ENCODE measurements around the gene FAM72A. TPM values are rescaled to one million over a fixed set of nuclear protein-coding genes. Genes with fewer than 3 reads are reported as not detected.
"Not testable (repeated sequence)": the region's sequence is repeated elsewhere in the genome, so short reads cannot be mapped to it uniquely, and the experiment has no call there.

The FAM72A gene
- total and polyA plus RNA-seq, 4 experiments from 2014 or later, result 0.29 to 1.4 (median 1.00) TPM; not detected in 1

- H3K4me1 Mint-ChIP-seq; H3K36me3 ChIP-seq (ENCODE audit: insufficient read depth, low read length); H3K9me3 ChIP-seq (ENCODE audit: control insufficient read depth in 1 of 2, low read length in 2 of 2); H3K36me3 Mint-ChIP-seq; CTCF ChIA-PET (ENCODE audit: partially characterized antibody); H3K27ac Mint-ChIP-seq; intact Hi-C loops (cut with micrococcal nuclease); H3K9me3 Mint-ChIP-seq; H3K27me3 ChIP-seq (ENCODE audit: insufficient read depth, low read length); POLR2A ChIA-PET (ENCODE audit: partially characterized antibody); H3K4me1 ChIP-seq (ENCODE audit: insufficient read depth, low read length); H3K27ac ChIP-seq (ENCODE audit: low read depth, low read length); H3K4me3 Mint-ChIP-seq; H3K27me3 Mint-ChIP-seq; H3K4me3 ChIP-seq (ENCODE audit: low read length in 2 of 2): not testable (repeated sequence)
- peak in 1 of 5 donors; percentile 7 for DNase-seq
Observed at GRCh38 chr1:206205569-206205968, 2.9 kb upstream of the FAM72A start.

GRCh38 chr1:206204871-206205270, 2.2 kb upstream of the FAM72A start:
- peak overlapping the region in 1 of 7 donors; percentile 53 for H3K27ac Mint-ChIP-seq
- H3K36me3 Mint-ChIP-seq; H3K4me1 ChIP-seq (ENCODE audit: insufficient read depth, low read length); H3K27me3 Mint-ChIP-seq; H3K9me3 Mint-ChIP-seq; H3K27me3 ChIP-seq (ENCODE audit: insufficient read depth, low read length); POLR2A ChIA-PET (ENCODE audit: partially characterized antibody); CTCF ChIA-PET (ENCODE audit: partially characterized antibody); H3K27ac ChIP-seq (ENCODE audit: low read depth, low read length); H3K4me1 Mint-ChIP-seq; H3K36me3 ChIP-seq (ENCODE audit: insufficient read depth, low read length); H3K9me3 ChIP-seq (ENCODE audit: control insufficient read depth in 1 of 2, low read length in 2 of 2); intact Hi-C loops (cut with micrococcal nuclease): not testable (repeated sequence)
- peak overlapping the region; percentile 54 to 91 (median 86) for H3K4me3 Mint-ChIP-seq
- peak overlapping the region in 1 of 2 donors; percentile 24 for H3K4me3 ChIP-seq (ENCODE audit: low read length in 2 of 2)
- DNase-seq, result peak in 2 of 5 donors; percentile 10 to 29

- POLR2A ChIA-PET (ENCODE audit: partially characterized antibody); H3K36me3 ChIP-seq (ENCODE audit: insufficient read depth, low read length); H3K27me3 ChIP-seq (ENCODE audit: insufficient read depth, low read length); H3K27ac ChIP-seq (ENCODE audit: low read depth, low read length); H3K27me3 Mint-ChIP-seq; H3K9me3 Mint-ChIP-seq; H3K27ac Mint-ChIP-seq; CTCF ChIA-PET (ENCODE audit: partially characterized antibody); H3K4me1 Mint-ChIP-seq; H3K36me3 Mint-ChIP-seq; H3K4me3 ChIP-seq (ENCODE audit: low read length in 2 of 2); H3K4me1 ChIP-seq (ENCODE audit: insufficient read depth, low read length); H3K9me3 ChIP-seq (ENCODE audit: control insufficient read depth in 1 of 2, low read length in 2 of 2); intact Hi-C loops (cut with micrococcal nuclease): not testable (repeated sequence)
- peak in 1 of 5 donors; percentile 4 for DNase-seq
- peak overlapping the region; percentile 44 to 76 (median 66) for H3K4me3 Mint-ChIP-seq
Observed at GRCh38 chr1:206204159-206204511, 1.5 kb upstream of the FAM72A start.

GRCh38 chr1:206203364-206204158, 922 bp upstream of the FAM72A start, which contains the start of gene SRGAP2:
Gene SRGAP2, plus strand, starts transcription at chr1:206203541. Its CDS starts 2,430 bp downstream, at chr1:206205971.
- peak within 1 kb of the TSS in 6 of 7 donors; percentile 42 to 90 (median 69) for H3K27ac Mint-ChIP-seq
- H3K36me3 ChIP-seq (ENCODE audit: insufficient read depth, low read length); POLR2A ChIA-PET (ENCODE audit: partially characterized antibody); H3K27me3 ChIP-seq (ENCODE audit: insufficient read depth, low read length); CTCF ChIA-PET (ENCODE audit: partially characterized antibody); H3K9me3 ChIP-seq (ENCODE audit: control insufficient read depth in 1 of 2, low read length in 2 of 2); H3K27me3 Mint-ChIP-seq; H3K9me3 Mint-ChIP-seq; H3K4me1 ChIP-seq (ENCODE audit: insufficient read depth, low read length); H3K4me1 Mint-ChIP-seq; H3K36me3 Mint-ChIP-seq; intact Hi-C loops (cut with micrococcal nuclease): not testable (repeated sequence)
- Histone ChIP-seq H3K4me3 (ENCODE audit: low read length in 2 of 2) (peak within 1 kb of the TSS in 1 of 2 donors; percentile 47), H3K27ac (ENCODE audit: low read depth, low read length) (peak within 1 kb of the TSS; percentile 31)
- H3K4me3 Mint-ChIP-seq, result peak within 1 kb of the TSS; percentile 78 to 89 (median 86)
- DNase-seq, result peak in 3 of 5 donors; percentile 63 to 67 (median 64)

- POLR2A ChIA-PET (ENCODE audit: partially characterized antibody); H3K9me3 ChIP-seq (ENCODE audit: control insufficient read depth in 1 of 2, low read length in 2 of 2); H3K4me1 Mint-ChIP-seq; H3K27me3 ChIP-seq (ENCODE audit: insufficient read depth, low read length); DNase-seq; H3K4me3 Mint-ChIP-seq; H3K36me3 ChIP-seq (ENCODE audit: insufficient read depth, low read length); CTCF ChIA-PET (ENCODE audit: partially characterized antibody); H3K27ac ChIP-seq (ENCODE audit: low read depth, low read length); H3K9me3 Mint-ChIP-seq; H3K4me1 ChIP-seq (ENCODE audit: insufficient read depth, low read length); H3K27ac Mint-ChIP-seq; H3K36me3 Mint-ChIP-seq; H3K4me3 ChIP-seq (ENCODE audit: low read length in 2 of 2); intact Hi-C loops (cut with micrococcal nuclease); H3K27me3 Mint-ChIP-seq: not testable (repeated sequence)
Observed at GRCh38 chr1:206196748-206197424, 5.8 kb downstream of the FAM72A start.

GRCh38 chr1:206195182-206195581, 7.5 kb downstream of the FAM72A start:
- H3K27ac Mint-ChIP-seq; H3K9me3 Mint-ChIP-seq; H3K36me3 ChIP-seq (ENCODE audit: insufficient read depth, low read length); intact Hi-C loops (cut with micrococcal nuclease); H3K4me1 Mint-ChIP-seq; H3K4me3 ChIP-seq (ENCODE audit: low read length in 2 of 2); H3K4me1 ChIP-seq (ENCODE audit: insufficient read depth, low read length); H3K27me3 Mint-ChIP-seq; H3K4me3 Mint-ChIP-seq; H3K9me3 ChIP-seq (ENCODE audit: control insufficient read depth in 1 of 2, low read length in 2 of 2); H3K27me3 ChIP-seq (ENCODE audit: insufficient read depth, low read length); H3K36me3 Mint-ChIP-seq; H3K27ac ChIP-seq (ENCODE audit: low read depth, low read length); POLR2A ChIA-PET (ENCODE audit: partially characterized antibody); CTCF ChIA-PET (ENCODE audit: partially characterized antibody); DNase-seq: not testable (repeated sequence)

GRCh38 chr1:206186826-206187225, 15.8 kb downstream of the FAM72A start:
- H3K27me3 Mint-ChIP-seq; H3K36me3 Mint-ChIP-seq; H3K4me3 Mint-ChIP-seq; H3K9me3 Mint-ChIP-seq; H3K27me3 ChIP-seq (ENCODE audit: insufficient read depth, low read length); H3K27ac Mint-ChIP-seq; H3K4me1 ChIP-seq (ENCODE audit: insufficient read depth, low read length); H3K9me3 ChIP-seq (ENCODE audit: control insufficient read depth in 1 of 2, low read length in 2 of 2); DNase-seq; H3K27ac ChIP-seq (ENCODE audit: low read depth, low read length); H3K4me3 ChIP-seq (ENCODE audit: low read length in 2 of 2); CTCF ChIA-PET (ENCODE audit: partially characterized antibody); POLR2A ChIA-PET (ENCODE audit: partially characterized antibody); H3K4me1 Mint-ChIP-seq; intact Hi-C loops (cut with micrococcal nuclease); H3K36me3 ChIP-seq (ENCODE audit: insufficient read depth, low read length): not testable (repeated sequence)

Measured in CD4-positive, alpha-beta memory T cell (primary cell).